GM23338 (cell line): ENCODE measurements around the gene ZNF223. TPM values are rescaled to one million over a fixed set of nuclear protein-coding genes. Genes with fewer than 3 reads are reported as not detected.

Experiments
- ATAC-seq: fragments of 200-7000 bp; cut with Tn5 transposase; 3 replicates; pipeline ENCODE4 v1.9.1; 2020
- DNase-seq: peaks from one replicate; pipeline ENCODE4 v3.0.0-alpha.2; 2015; ENCODE audit warnings: low spot score
- H2AFZ ChIP-seq: fragments of 200-600 bp; sonication (generic); 2 replicates; pipeline ENCODE4 v1.8.0; 2016; ENCODE audit warnings: antibody characterized with exemption, mild to moderate bottlenecking, moderate library complexity
- H3F3A ChIP-seq: fragments of 200-600 bp; sonication (generic); replicated peaks from 2 replicates; pipeline ENCODE4 v1.8.0; 2017; ENCODE audit warnings: antibody characterized with exemption, mixed run types, low read depth
- H3K27ac ChIP-seq: fragments of 200-600 bp; sonication (generic); 2 replicates; pipeline ENCODE4 v1.6.1; 2016; ENCODE audit warnings: low read depth
- H3K27me3 ChIP-seq: fragments of 200-600 bp; sonication (generic); 2 replicates; pipeline ENCODE4 v1.8.0; 2016; ENCODE audit warnings: mild to moderate bottlenecking, mixed run types, moderate library complexity; ENCODE audit not compliant: insufficient read depth
- H3K36me3 ChIP-seq: fragments of 200-600 bp; sonication (generic); 2 replicates; pipeline ENCODE4 v1.8.0; 2016; ENCODE audit warnings: mild to moderate bottlenecking; ENCODE audit not compliant: insufficient read depth
- H3K4me1 ChIP-seq: fragments of 200-600 bp; sonication (generic); 2 replicates; pipeline ENCODE4 v1.8.0; 2016; ENCODE audit warnings: mild to moderate bottlenecking, moderate library complexity; ENCODE audit not compliant: insufficient read depth
- H3K4me2 ChIP-seq: fragments of 200-600 bp; sonication (generic); 2 replicates; pipeline ENCODE4 v1.7.1; 2017; ENCODE audit warnings: mixed run types
- H3K4me3 ChIP-seq: fragments of 200-600 bp; sonication (generic); 2 replicates; pipeline ENCODE4 v1.6.1; 2016; ENCODE audit warnings: mixed run types
- H3K79me2 ChIP-seq: fragments of 200-600 bp; sonication (generic); replicated peaks from 2 replicates; pipeline ENCODE4 v1.8.0; 2017; ENCODE audit warnings: mild to moderate bottlenecking; ENCODE audit not compliant: insufficient read depth
- H3K9me2 ChIP-seq: fragments of 200-600 bp; sonication (generic); 2 replicates; pipeline ENCODE4 v1.8.0; 2017; ENCODE audit not compliant: insufficient read depth
- H4K20me1 ChIP-seq: fragments of 200-600 bp; sonication (generic); replicated peaks from 2 replicates; pipeline ENCODE4 v1.8.0; 2017; ENCODE audit warnings: mild to moderate bottlenecking; ENCODE audit not compliant: insufficient read depth
- H3K27ac Mint-ChIP-seq: 2 replicates; pipeline ENCODE4 v1.8.0; 2020; ENCODE audit warnings: inconsistent platforms, mild to moderate bottlenecking, moderate library complexity, mixed read lengths
- H3K27me3 Mint-ChIP-seq: 3 replicates; pipeline ENCODE4 v1.8.0; 2022; ENCODE audit warnings: low read depth, mild to moderate bottlenecking, moderate library complexity, mixed read lengths, inconsistent platforms; ENCODE audit not compliant: insufficient read depth, poor library complexity
- H3K36me3 Mint-ChIP-seq: 3 replicates; pipeline ENCODE4 v1.8.0; 2021; ENCODE audit warnings: low read depth, mild to moderate bottlenecking, inconsistent platforms, moderate library complexity, mixed read lengths
- H3K4me1 Mint-ChIP-seq: 3 replicates; pipeline ENCODE4 v1.8.0; 2020; ENCODE audit warnings: mild to moderate bottlenecking, inconsistent platforms, mixed read lengths
- H3K4me3 Mint-ChIP-seq: 3 replicates; pipeline ENCODE4 v1.8.0; 2021; ENCODE audit warnings: moderate library complexity, mild to moderate bottlenecking, inconsistent platforms, mixed read lengths
- H3K9me3 Mint-ChIP-seq: 3 replicates; pipeline ENCODE4 v1.8.0; 2020; ENCODE audit warnings: moderate library complexity, mild to moderate bottlenecking, inconsistent platforms, mixed read lengths
- CREB1 ChIP-seq: fragments of 250-450 bp; sonication (Bioruptor Pico); IDR thresholded peaks from 2 replicates; pipeline ENCODE4 v1.5.0; 2020; ENCODE audit warnings: low read depth, mild to moderate bottlenecking, moderate library complexity
- EZH2 ChIP-seq: fragments of 200-600 bp; sonication (generic); IDR thresholded peaks from one replicate; pipeline ENCODE4 v1.8.0; 2017; ENCODE audit warnings: antibody characterized with exemption, mild to moderate bottlenecking, low read depth; ENCODE audit not compliant: unreplicated experiment
- EZH2phosphoT487 ChIP-seq: fragments of 200-600 bp; sonication (generic); IDR thresholded peaks from one replicate; pipeline ENCODE4 v1.8.1; 2018; ENCODE audit warnings: antibody characterized with exemption; ENCODE audit not compliant: unreplicated experiment
- JUNB ChIP-seq: IDR thresholded peaks from one replicate; pipeline ENCODE4 v1.6.1; 2016; ENCODE audit warnings: antibody characterized with exemption; ENCODE audit not compliant: unreplicated experiment
- NANOG ChIP-seq: IDR thresholded peaks from 2 replicates; pipeline ENCODE4 v1.6.1; 2016; ENCODE audit warnings: antibody characterized with exemption, borderline replicate concordance
- POLR2AphosphoS5 ChIP-seq: IDR thresholded peaks from 2 replicates; pipeline ENCODE4 v1.6.1; 2016; ENCODE audit warnings: antibody characterized with exemption, low read depth
- STAT1 ChIP-seq: IDR thresholded peaks from one replicate; pipeline ENCODE4 v1.6.1; 2016; ENCODE audit warnings: antibody characterized with exemption; ENCODE audit not compliant: unreplicated experiment
- ZNF114 ChIP-seq: fragments of 250-450 bp; sonication (Bioruptor Pico); IDR thresholded peaks from 2 replicates; pipeline ENCODE4 v1.5.0; 2020; ENCODE audit warnings: mild to moderate bottlenecking, moderate library complexity
- ZNF331 ChIP-seq: fragments of 250-450 bp; sonication (Bioruptor Pico); IDR thresholded peaks from 2 replicates; pipeline ENCODE4 v1.5.0; 2020; ENCODE audit warnings: low read depth, mild to moderate bottlenecking, moderate library complexity
- polyA plus RNA-seq: library from polyadenylated mRNA; unstranded; fragments of >200 nt; fragmentation: Nextera tagmentation; extraction: Ambion mirVana; gene quantifications from 2 replicates; pipeline ENCODE4 v1.2.1, GENCODE V29; 2016
- total RNA-seq: library from RNA; depleted of rRNA; stranded (reverse); fragments of >200 nt; shearing (Covaris generic); gene quantifications from 2 replicates; pipeline ENCODE4 v1.2.3, GENCODE V29; 2014
- TF ChIP-seq, protein P1 (sequence below): IDR thresholded peaks from 2 replicates; pipeline ENCODE4 v1.6.1; 2016; ENCODE audit warnings: antibody characterized with exemption
- TF ChIP-seq, protein P2 (sequence below), 2 experiments: fragments of 200-600 bp in 1 of 2; sonication (generic) in 1 of 2; conservative IDR thresholded peaks; 2 replicates each; pipeline versions ENCODE4 v1.5.1 to v1.6.1; 2016 to 2017; ENCODE audit warnings: antibody characterized with exemption in 2 of 2, low read depth in 2 of 2, mild to moderate bottlenecking in 2 of 2, moderate library complexity in 1 of 2
- TF ChIP-seq, protein P3 (sequence below): IDR thresholded peaks from one replicate; pipeline ENCODE4 v1.6.1; 2018; ENCODE audit warnings: antibody characterized with exemption; ENCODE audit not compliant: unreplicated experiment
- TF ChIP-seq, protein P4 (sequence below): fragments of 250-450 bp; sonication (Bioruptor Pico); IDR thresholded peaks from 2 replicates; pipeline ENCODE4 v1.5.0; 2020; ENCODE audit warnings: mild to moderate bottlenecking, moderate library complexity

Gene ZNF223
- total and polyA plus RNA-seq, 2 experiments from 2014 or later: 3.3 to 5.8 TPM

DNA sequence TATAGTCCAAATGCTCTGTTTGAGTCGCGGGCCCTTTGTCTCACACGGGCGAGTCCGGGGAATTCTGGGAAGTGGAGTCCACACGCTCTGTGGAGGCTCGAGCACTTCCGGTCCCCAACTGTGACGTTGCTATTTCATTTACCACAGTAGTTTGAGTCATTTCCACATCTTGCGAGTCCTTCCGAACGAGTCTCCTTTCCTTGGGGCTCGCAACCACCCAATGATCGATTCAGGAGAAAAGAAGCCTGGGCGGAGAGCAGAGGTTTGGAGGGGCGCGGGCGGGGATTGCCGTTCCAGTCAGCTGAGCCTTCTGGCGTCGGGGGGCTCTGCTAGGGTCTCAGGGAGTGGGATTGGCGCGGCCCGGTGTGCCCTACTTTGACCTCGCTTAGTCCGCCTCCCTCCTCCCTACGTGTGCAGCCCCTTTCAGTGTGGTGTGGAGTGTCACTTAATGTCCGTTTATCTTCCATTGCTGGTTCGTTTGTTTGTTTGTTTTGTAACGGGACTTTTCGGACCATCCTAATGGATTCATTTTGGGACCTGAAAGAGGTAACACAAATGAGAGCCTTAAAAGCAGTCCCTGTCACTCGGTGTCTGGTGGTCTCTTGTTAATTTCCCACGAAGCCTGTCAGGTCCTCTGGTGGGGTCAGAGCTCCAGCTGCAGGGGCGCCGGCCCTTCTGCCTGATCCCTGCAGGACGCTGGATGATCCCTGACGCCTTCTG, 26.5 kb upstream of the ZNF223 start, which contains the start of gene ZNF222:
ZNF222 (plus strand) TSS at position 163 of the 720 bp plus-strand sequence; CDS start at position 221, 58 bp downstream.
- no peaks in the 10 kb centered on the region for H4K20me1 ChIP-seq
- H3K4me3 Mint-ChIP-seq: peak within 1 kb of the TSS; percentile 99
- no peaks in the 10 kb centered on the region for H3K4me1 ChIP-seq
- peak within 1 kb of the TSS; percentile 77 for H3K4me2 ChIP-seq
- peak; percentile 100 for ATAC-seq
- no peak within 1 kb of the TSS for H3K27ac ChIP-seq
- H3K27me3 ChIP-seq: no peaks in the 10 kb centered on the region
- TF ChIP-seq, protein P1, sequence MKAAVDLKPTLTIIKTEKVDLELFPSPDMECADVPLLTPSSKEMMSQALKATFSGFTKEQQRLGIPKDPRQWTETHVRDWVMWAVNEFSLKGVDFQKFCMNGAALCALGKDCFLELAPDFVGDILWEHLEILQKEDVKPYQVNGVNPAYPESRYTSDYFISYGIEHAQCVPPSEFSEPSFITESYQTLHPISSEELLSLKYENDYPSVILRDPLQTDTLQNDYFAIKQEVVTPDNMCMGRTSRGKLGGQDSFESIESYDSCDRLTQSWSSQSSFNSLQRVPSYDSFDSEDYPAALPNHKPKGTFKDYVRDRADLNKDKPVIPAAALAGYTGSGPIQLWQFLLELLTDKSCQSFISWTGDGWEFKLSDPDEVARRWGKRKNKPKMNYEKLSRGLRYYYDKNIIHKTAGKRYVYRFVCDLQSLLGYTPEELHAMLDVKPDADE: peak; percentile 89
- TF ChIP-seq ZNF114 (CRISPR knock-in tag): no peak
- TF ChIP-seq, protein P2, sequence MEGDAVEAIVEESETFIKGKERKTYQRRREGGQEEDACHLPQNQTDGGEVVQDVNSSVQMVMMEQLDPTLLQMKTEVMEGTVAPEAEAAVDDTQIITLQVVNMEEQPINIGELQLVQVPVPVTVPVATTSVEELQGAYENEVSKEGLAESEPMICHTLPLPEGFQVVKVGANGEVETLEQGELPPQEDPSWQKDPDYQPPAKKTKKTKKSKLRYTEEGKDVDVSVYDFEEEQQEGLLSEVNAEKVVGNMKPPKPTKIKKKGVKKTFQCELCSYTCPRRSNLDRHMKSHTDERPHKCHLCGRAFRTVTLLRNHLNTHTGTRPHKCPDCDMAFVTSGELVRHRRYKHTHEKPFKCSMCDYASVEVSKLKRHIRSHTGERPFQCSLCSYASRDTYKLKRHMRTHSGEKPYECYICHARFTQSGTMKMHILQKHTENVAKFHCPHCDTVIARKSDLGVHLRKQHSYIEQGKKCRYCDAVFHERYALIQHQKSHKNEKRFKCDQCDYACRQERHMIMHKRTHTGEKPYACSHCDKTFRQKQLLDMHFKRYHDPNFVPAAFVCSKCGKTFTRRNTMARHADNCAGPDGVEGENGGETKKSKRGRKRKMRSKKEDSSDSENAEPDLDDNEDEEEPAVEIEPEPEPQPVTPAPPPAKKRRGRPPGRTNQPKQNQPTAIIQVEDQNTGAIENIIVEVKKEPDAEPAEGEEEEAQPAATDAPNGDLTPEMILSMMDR (conservative IDR thresholded peaks at IDR 0.05; ENCODE audit: low read depth in 2 of 2): no peak
- TF ChIP-seq NANOG: no peak
- TF ChIP-seq EZH2: no peak
- TF ChIP-seq, protein P3, sequence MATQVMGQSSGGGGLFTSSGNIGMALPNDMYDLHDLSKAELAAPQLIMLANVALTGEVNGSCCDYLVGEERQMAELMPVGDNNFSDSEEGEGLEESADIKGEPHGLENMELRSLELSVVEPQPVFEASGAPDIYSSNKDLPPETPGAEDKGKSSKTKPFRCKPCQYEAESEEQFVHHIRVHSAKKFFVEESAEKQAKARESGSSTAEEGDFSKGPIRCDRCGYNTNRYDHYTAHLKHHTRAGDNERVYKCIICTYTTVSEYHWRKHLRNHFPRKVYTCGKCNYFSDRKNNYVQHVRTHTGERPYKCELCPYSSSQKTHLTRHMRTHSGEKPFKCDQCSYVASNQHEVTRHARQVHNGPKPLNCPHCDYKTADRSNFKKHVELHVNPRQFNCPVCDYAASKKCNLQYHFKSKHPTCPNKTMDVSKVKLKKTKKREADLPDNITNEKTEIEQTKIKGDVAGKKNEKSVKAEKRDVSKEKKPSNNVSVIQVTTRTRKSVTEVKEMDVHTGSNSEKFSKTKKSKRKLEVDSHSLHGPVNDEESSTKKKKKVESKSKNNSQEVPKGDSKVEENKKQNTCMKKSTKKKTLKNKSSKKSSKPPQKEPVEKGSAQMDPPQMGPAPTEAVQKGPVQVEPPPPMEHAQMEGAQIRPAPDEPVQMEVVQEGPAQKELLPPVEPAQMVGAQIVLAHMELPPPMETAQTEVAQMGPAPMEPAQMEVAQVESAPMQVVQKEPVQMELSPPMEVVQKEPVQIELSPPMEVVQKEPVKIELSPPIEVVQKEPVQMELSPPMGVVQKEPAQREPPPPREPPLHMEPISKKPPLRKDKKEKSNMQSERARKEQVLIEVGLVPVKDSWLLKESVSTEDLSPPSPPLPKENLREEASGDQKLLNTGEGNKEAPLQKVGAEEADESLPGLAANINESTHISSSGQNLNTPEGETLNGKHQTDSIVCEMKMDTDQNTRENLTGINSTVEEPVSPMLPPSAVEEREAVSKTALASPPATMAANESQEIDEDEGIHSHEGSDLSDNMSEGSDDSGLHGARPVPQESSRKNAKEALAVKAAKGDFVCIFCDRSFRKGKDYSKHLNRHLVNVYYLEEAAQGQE: no peak
- TF ChIP-seq JUNB: no peak
- TF ChIP-seq STAT1: no peak
- no peak for TF ChIP-seq ZNF331 (CRISPR knock-in tag)
- TF ChIP-seq CREB1 (CRISPR knock-in tag): peak; percentile 85
- TF ChIP-seq, protein P4, sequence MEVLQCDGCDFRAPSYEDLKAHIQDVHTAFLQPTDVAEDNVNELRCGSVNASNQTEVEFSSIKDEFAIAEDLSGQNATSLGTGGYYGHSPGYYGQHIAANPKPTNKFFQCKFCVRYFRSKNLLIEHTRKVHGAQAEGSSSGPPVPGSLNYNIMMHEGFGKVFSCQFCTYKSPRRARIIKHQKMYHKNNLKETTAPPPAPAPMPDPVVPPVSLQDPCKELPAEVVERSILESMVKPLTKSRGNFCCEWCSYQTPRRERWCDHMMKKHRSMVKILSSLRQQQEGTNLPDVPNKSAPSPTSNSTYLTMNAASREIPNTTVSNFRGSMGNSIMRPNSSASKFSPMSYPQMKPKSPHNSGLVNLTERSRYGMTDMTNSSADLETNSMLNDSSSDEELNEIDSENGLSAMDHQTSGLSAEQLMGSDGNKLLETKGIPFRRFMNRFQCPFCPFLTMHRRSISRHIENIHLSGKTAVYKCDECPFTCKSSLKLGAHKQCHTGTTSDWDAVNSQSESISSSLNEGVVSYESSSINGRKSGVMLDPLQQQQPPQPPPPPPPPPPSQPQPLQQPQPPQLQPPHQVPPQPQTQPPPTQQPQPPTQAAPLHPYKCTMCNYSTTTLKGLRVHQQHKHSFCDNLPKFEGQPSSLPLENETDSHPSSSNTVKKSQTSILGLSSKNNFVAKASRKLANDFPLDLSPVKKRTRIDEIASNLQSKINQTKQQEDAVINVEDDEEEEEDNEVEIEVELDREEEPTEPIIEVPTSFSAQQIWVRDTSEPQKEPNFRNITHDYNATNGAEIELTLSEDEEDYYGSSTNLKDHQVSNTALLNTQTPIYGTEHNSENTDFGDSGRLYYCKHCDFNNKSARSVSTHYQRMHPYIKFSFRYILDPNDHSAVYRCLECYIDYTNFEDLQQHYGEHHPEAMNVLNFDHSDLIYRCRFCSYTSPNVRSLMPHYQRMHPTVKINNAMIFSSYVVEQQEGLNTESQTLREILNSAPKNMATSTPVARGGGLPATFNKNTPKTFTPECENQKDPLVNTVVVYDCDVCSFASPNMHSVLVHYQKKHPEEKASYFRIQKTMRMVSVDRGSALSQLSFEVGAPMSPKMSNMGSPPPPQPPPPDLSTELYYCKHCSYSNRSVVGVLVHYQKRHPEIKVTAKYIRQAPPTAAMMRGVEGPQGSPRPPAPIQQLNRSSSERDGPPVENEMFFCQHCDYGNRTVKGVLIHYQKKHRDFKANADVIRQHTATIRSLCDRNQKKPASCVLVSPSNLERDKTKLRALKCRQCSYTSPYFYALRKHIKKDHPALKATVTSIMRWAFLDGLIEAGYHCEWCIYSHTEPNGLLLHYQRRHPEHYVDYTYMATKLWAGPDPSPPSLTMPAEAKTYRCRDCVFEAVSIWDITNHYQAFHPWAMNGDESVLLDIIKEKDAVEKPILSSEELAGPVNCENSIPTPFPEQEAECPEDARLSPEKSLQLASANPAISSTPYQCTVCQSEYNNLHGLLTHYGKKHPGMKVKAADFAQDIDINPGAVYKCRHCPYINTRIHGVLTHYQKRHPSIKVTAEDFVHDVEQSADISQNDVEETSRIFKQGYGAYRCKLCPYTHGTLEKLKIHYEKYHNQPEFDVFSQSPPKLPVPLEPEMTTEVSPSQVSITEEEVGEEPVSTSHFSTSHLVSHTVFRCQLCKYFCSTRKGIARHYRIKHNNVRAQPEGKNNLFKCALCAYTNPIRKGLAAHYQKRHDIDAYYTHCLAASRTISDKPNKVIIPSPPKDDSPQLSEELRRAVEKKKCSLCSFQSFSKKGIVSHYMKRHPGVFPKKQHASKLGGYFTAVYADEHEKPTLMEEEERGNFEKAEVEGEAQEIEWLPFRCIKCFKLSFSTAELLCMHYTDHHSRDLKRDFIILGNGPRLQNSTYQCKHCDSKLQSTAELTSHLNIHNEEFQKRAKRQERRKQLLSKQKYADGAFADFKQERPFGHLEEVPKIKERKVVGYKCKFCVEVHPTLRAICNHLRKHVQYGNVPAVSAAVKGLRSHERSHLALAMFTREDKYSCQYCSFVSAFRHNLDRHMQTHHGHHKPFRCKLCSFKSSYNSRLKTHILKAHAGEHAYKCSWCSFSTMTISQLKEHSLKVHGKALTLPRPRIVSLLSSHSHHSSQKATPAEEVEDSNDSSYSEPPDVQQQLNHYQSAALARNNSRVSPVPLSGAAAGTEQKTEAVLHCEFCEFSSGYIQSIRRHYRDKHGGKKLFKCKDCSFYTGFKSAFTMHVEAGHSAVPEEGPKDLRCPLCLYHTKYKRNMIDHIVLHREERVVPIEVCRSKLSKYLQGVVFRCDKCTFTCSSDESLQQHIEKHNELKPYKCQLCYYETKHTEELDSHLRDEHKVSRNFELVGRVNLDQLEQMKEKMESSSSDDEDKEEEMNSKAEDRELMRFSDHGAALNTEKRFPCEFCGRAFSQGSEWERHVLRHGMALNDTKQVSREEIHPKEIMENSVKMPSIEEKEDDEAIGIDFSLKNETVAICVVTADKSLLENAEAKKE (CRISPR knock-in tag): no peak
- no peak for TF ChIP-seq EZH2phosphoT487
- TF ChIP-seq POLR2AphosphoS5: peak; percentile 73; the same call in 1 of the 2 replicates
- peaks cover 6% of the 10 kb centered on the region; the same call in 1 of the 2 replicates for H3K79me2 ChIP-seq
- peaks cover 37% of the 10 kb centered on the region for H3K36me3 Mint-ChIP-seq
- peak within 1 kb of the TSS; percentile 67 for H3K4me3 ChIP-seq
- H3K4me1 Mint-ChIP-seq: peaks cover 7% of the 10 kb centered on the region; the same call in 2 of the 3 replicates
- peak; percentile 91 for DNase-seq
- peaks cover 12% of the 10 kb centered on the region for H3K9me3 Mint-ChIP-seq
- no peaks in the 10 kb centered on the region for H3F3A ChIP-seq
- H3K27me3 Mint-ChIP-seq: peaks cover 6% of the 10 kb centered on the region
- H3K27ac Mint-ChIP-seq: peak within 1 kb of the TSS; percentile 98
- H3K9me2 ChIP-seq: no peaks in the 10 kb centered on the region
- peak within 1 kb of the TSS; percentile 96 for H2AFZ ChIP-seq
- H3K36me3 ChIP-seq: peaks cover 21% of the 10 kb centered on the region
